Vagina (tissue), 2 donors: ENCODE measurements around the gene ATP2A2.

ENCODE experiments used
- POLR2A ChIP-seq, 2 donors: fragments of 450-650 bp; IDR thresholded peaks; one replicate each; pipeline ENCODE4 v1.6.1; 2017; ENCODE audit warnings: antibody characterized with exemption in 2 of 2, mild to moderate bottlenecking in 2 of 2, moderate library complexity in 2 of 2
- TF ChIP-seq, protein P1 (sequence below), 3 experiments: fragments of 450-650 bp in 2 of 3; fragments of 200-600 bp in 1 of 3; sonication (generic) in 1 of 3; IDR thresholded peaks; one replicate each; pipeline ENCODE4 v1.5.1; 2017 to 2019; ENCODE audit warnings: antibody characterized with exemption in 3 of 3, mild to moderate bottlenecking in 2 of 3, moderate library complexity in 2 of 3

- TF ChIP-seq POLR2A (IDR thresholded peaks at IDR 0.05), result no peak
- TF ChIP-seq, protein P1, sequence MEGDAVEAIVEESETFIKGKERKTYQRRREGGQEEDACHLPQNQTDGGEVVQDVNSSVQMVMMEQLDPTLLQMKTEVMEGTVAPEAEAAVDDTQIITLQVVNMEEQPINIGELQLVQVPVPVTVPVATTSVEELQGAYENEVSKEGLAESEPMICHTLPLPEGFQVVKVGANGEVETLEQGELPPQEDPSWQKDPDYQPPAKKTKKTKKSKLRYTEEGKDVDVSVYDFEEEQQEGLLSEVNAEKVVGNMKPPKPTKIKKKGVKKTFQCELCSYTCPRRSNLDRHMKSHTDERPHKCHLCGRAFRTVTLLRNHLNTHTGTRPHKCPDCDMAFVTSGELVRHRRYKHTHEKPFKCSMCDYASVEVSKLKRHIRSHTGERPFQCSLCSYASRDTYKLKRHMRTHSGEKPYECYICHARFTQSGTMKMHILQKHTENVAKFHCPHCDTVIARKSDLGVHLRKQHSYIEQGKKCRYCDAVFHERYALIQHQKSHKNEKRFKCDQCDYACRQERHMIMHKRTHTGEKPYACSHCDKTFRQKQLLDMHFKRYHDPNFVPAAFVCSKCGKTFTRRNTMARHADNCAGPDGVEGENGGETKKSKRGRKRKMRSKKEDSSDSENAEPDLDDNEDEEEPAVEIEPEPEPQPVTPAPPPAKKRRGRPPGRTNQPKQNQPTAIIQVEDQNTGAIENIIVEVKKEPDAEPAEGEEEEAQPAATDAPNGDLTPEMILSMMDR (IDR thresholded peaks at IDR 0.05), result no peak
Observed at GRCh38 chr12:110317911-110318310, 36.9 kb downstream of the ATP2A2 start.
